ENCODE data around the gene CPS1.
A peak's percentile ranks its signal among the peaks of the same experiment; 100 is the strongest.

The CPS1 gene

DNA sequence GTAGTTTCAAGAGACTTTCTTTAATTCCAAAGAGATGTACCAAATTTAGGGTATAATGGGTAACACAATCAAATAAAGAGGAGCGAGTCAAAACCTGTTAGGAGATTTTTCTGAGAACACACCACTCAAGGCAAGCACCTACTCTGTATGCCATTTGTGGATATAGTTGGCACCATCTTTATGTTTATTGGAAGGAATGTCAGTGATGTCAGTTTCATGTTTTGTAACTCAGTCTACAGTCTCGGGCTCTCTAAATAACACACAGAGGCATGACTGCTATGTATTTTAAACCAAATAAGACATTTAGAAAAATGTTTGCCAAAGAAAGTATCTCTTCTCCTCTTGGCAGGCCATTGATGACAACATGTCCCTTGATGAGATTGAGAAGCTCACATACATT, 59.7 kb downstream of the CPS1 start:
- H3K36me3 ChIP-seq (ENCODE audit: insufficient read depth) = no peaks in the 10 kb centered on the region
- no peaks in the 10 kb centered on the region for H3K79me2 ChIP-seq (ENCODE audit: insufficient read depth, low read depth)
- H3K27me3 ChIP-seq (ENCODE audit: insufficient read depth, low read depth) = no peaks in the 10 kb centered on the region
- no peak overlapping the region for H3K4me2 ChIP-seq
- H2AFZ ChIP-seq (ENCODE audit: low read depth) = no peak overlapping the region
- no peak overlapping the region for H3K4me3 ChIP-seq (IDR thresholded peaks at IDR 0.05; ENCODE audit: insufficient read depth, low read depth, low read length)
- H4K20me1 ChIP-seq (ENCODE audit: insufficient read depth) = no peaks in the 10 kb centered on the region
- H3K9ac ChIP-seq = no peak overlapping the region
- no peak overlapping the region for H3K27ac ChIP-seq
- H3K4me1 ChIP-seq (ENCODE audit: low read depth, poor library complexity, severe bottlenecking) = peaks cover 9% of the 10 kb centered on the region
- TF ChIP-seq CTCF (conservative IDR thresholded peaks at IDR 0.05; ENCODE audit: low read depth, low read length) = no peak

DNA sequence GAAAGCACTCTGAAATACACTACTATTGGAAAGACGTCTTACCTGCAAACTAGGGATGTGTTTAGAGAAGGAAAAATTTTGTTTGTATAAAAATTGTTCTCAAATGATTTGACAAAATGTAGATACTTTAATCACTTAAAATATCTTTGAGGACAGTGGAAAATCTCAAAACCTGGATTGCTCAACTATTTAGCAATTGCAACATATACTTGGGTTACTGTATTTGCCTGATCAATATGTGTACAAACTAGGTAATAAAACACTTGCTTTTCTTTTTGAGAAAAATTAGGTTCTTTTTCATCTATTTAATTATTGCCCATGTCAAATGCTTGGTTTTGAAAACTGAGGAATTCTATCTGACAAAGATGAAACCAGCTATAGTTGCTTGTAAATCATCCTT, 60.9 kb downstream of the CPS1 start:
- no peak overlapping the region for H3K9ac ChIP-seq
- H2AFZ ChIP-seq (ENCODE audit: low read depth) = no peak overlapping the region
- no peaks in the 10 kb centered on the region for H3K79me2 ChIP-seq (ENCODE audit: insufficient read depth, low read depth)
- H3K4me3 ChIP-seq (IDR thresholded peaks at IDR 0.05; ENCODE audit: insufficient read depth, low read depth, low read length) = no peak overlapping the region
- no peak overlapping the region for H3K4me2 ChIP-seq
- no peak for TF ChIP-seq CTCF (conservative IDR thresholded peaks at IDR 0.05; ENCODE audit: low read depth, low read length)
- H3K27me3 ChIP-seq (ENCODE audit: insufficient read depth, low read depth) = no peaks in the 10 kb centered on the region
- H3K4me1 ChIP-seq (ENCODE audit: low read depth, poor library complexity, severe bottlenecking) = peaks cover 9% of the 10 kb centered on the region
- no peak overlapping the region for H3K27ac ChIP-seq
- no peaks in the 10 kb centered on the region for H3K36me3 ChIP-seq (ENCODE audit: insufficient read depth)
- H4K20me1 ChIP-seq (ENCODE audit: insufficient read depth) = no peaks in the 10 kb centered on the region

- H2AFZ ChIP-seq (ENCODE audit: low read depth) = no peak overlapping the region
- no peaks in the 10 kb centered on the region for H3K27me3 ChIP-seq (ENCODE audit: insufficient read depth, low read depth)
- no peak overlapping the region for H3K27ac ChIP-seq
- H3K4me3 ChIP-seq (IDR thresholded peaks at IDR 0.05; ENCODE audit: insufficient read depth, low read depth, low read length) = no peak overlapping the region
- no peak overlapping the region for H3K9ac ChIP-seq
- H3K4me1 ChIP-seq (ENCODE audit: low read depth, poor library complexity, severe bottlenecking) = peaks cover 9% of the 10 kb centered on the region
- peak; percentile 85 for TF ChIP-seq CTCF (conservative IDR thresholded peaks at IDR 0.05; ENCODE audit: low read depth, low read length)
- H4K20me1 ChIP-seq (ENCODE audit: insufficient read depth) = no peaks in the 10 kb centered on the region
- H3K79me2 ChIP-seq (ENCODE audit: insufficient read depth, low read depth) = no peaks in the 10 kb centered on the region
- H3K4me2 ChIP-seq = no peak overlapping the region
- no peaks in the 10 kb centered on the region for H3K36me3 ChIP-seq (ENCODE audit: insufficient read depth)
Measured at GRCh38 chr2:210617732-210618330, 61.4 kb downstream of the CPS1 start.

- Histone ChIP-seq H3K36me3 (ENCODE audit: insufficient read depth) (no peaks in the 10 kb centered on the region), H2AFZ (ENCODE audit: low read depth) (no peak overlapping the region), H4K20me1 (ENCODE audit: insufficient read depth) (no peaks in the 10 kb centered on the region), H3K4me3 (IDR thresholded peaks at IDR 0.05; ENCODE audit: insufficient read depth, low read depth, low read length) (no peak overlapping the region), H3K4me2 (no peak overlapping the region), H3K27ac (no peak overlapping the region), H3K9ac (no peak overlapping the region), H3K79me2 (ENCODE audit: insufficient read depth, low read depth) (no peaks in the 10 kb centered on the region), H3K27me3 (ENCODE audit: insufficient read depth, low read depth) (no peaks in the 10 kb centered on the region), H3K4me1 (ENCODE audit: low read depth, poor library complexity, severe bottlenecking) (peaks cover 9% of the 10 kb centered on the region)
- no peak for TF ChIP-seq CTCF (conservative IDR thresholded peaks at IDR 0.05; ENCODE audit: low read depth, low read length)
Measured at GRCh38 chr2:210620456-210620855, 64.1 kb downstream of the CPS1 start.

Measured in KMS-11 (cell line).